GM23338 (cell line): ENCODE results near the gene CYP2D6. TPM values are rescaled to one million over a fixed set of nuclear protein-coding genes. Genes with fewer than 3 reads are reported as not detected.

Experiments used
- ATAC-seq: fragments of 200-7000 bp; cut with Tn5 transposase; 3 replicates; pipeline ENCODE4 v1.9.1; 2020
- DNase-seq: peaks from one replicate; pipeline ENCODE4 v3.0.0-alpha.2; 2015; ENCODE audit warnings: low spot score
- H2AFZ ChIP-seq: fragments of 200-600 bp; sonication (generic); 2 replicates; pipeline ENCODE4 v1.8.0; 2016; ENCODE audit warnings: antibody characterized with exemption, mild to moderate bottlenecking, moderate library complexity
- H3F3A ChIP-seq: fragments of 200-600 bp; sonication (generic); replicated peaks from 2 replicates; pipeline ENCODE4 v1.8.0; 2017; ENCODE audit warnings: antibody characterized with exemption, mixed run types, low read depth
- H3K27ac ChIP-seq: fragments of 200-600 bp; sonication (generic); 2 replicates; pipeline ENCODE4 v1.6.1; 2016; ENCODE audit warnings: low read depth
- H3K27me3 ChIP-seq: fragments of 200-600 bp; sonication (generic); 2 replicates; pipeline ENCODE4 v1.8.0; 2016; ENCODE audit warnings: mild to moderate bottlenecking, mixed run types, moderate library complexity; ENCODE audit not compliant: insufficient read depth
- H3K36me3 ChIP-seq: fragments of 200-600 bp; sonication (generic); 2 replicates; pipeline ENCODE4 v1.8.0; 2016; ENCODE audit warnings: mild to moderate bottlenecking; ENCODE audit not compliant: insufficient read depth
- H3K4me1 ChIP-seq: fragments of 200-600 bp; sonication (generic); 2 replicates; pipeline ENCODE4 v1.8.0; 2016; ENCODE audit warnings: mild to moderate bottlenecking, moderate library complexity; ENCODE audit not compliant: insufficient read depth
- H3K4me2 ChIP-seq: fragments of 200-600 bp; sonication (generic); 2 replicates; pipeline ENCODE4 v1.7.1; 2017; ENCODE audit warnings: mixed run types
- H3K4me3 ChIP-seq: fragments of 200-600 bp; sonication (generic); 2 replicates; pipeline ENCODE4 v1.6.1; 2016; ENCODE audit warnings: mixed run types
- H3K79me2 ChIP-seq: fragments of 200-600 bp; sonication (generic); replicated peaks from 2 replicates; pipeline ENCODE4 v1.8.0; 2017; ENCODE audit warnings: mild to moderate bottlenecking; ENCODE audit not compliant: insufficient read depth
- H3K9me2 ChIP-seq: fragments of 200-600 bp; sonication (generic); 2 replicates; pipeline ENCODE4 v1.8.0; 2017; ENCODE audit not compliant: insufficient read depth
- H4K20me1 ChIP-seq: fragments of 200-600 bp; sonication (generic); replicated peaks from 2 replicates; pipeline ENCODE4 v1.8.0; 2017; ENCODE audit warnings: mild to moderate bottlenecking; ENCODE audit not compliant: insufficient read depth
- H3K27ac Mint-ChIP-seq: 2 replicates; pipeline ENCODE4 v1.8.0; 2020; ENCODE audit warnings: inconsistent platforms, mild to moderate bottlenecking, moderate library complexity, mixed read lengths
- H3K27me3 Mint-ChIP-seq: 3 replicates; pipeline ENCODE4 v1.8.0; 2022; ENCODE audit warnings: low read depth, mild to moderate bottlenecking, moderate library complexity, mixed read lengths, inconsistent platforms; ENCODE audit not compliant: insufficient read depth, poor library complexity
- H3K36me3 Mint-ChIP-seq: 3 replicates; pipeline ENCODE4 v1.8.0; 2021; ENCODE audit warnings: low read depth, mild to moderate bottlenecking, inconsistent platforms, moderate library complexity, mixed read lengths
- H3K4me1 Mint-ChIP-seq: 3 replicates; pipeline ENCODE4 v1.8.0; 2020; ENCODE audit warnings: mild to moderate bottlenecking, inconsistent platforms, mixed read lengths
- H3K4me3 Mint-ChIP-seq: 3 replicates; pipeline ENCODE4 v1.8.0; 2021; ENCODE audit warnings: moderate library complexity, mild to moderate bottlenecking, inconsistent platforms, mixed read lengths
- H3K9me3 Mint-ChIP-seq: 3 replicates; pipeline ENCODE4 v1.8.0; 2020; ENCODE audit warnings: moderate library complexity, mild to moderate bottlenecking, inconsistent platforms, mixed read lengths
- CREB1 ChIP-seq: fragments of 250-450 bp; sonication (Bioruptor Pico); IDR thresholded peaks from 2 replicates; pipeline ENCODE4 v1.5.0; 2020; ENCODE audit warnings: low read depth, mild to moderate bottlenecking, moderate library complexity
- EZH2 ChIP-seq: fragments of 200-600 bp; sonication (generic); IDR thresholded peaks from one replicate; pipeline ENCODE4 v1.8.0; 2017; ENCODE audit warnings: antibody characterized with exemption, mild to moderate bottlenecking, low read depth; ENCODE audit not compliant: unreplicated experiment
- EZH2phosphoT487 ChIP-seq: fragments of 200-600 bp; sonication (generic); IDR thresholded peaks from one replicate; pipeline ENCODE4 v1.8.1; 2018; ENCODE audit warnings: antibody characterized with exemption; ENCODE audit not compliant: unreplicated experiment
- JUNB ChIP-seq: IDR thresholded peaks from one replicate; pipeline ENCODE4 v1.6.1; 2016; ENCODE audit warnings: antibody characterized with exemption; ENCODE audit not compliant: unreplicated experiment
- NANOG ChIP-seq: IDR thresholded peaks from 2 replicates; pipeline ENCODE4 v1.6.1; 2016; ENCODE audit warnings: antibody characterized with exemption, borderline replicate concordance
- POLR2AphosphoS5 ChIP-seq: IDR thresholded peaks from 2 replicates; pipeline ENCODE4 v1.6.1; 2016; ENCODE audit warnings: antibody characterized with exemption, low read depth
- REST ChIP-seq: IDR thresholded peaks from one replicate; pipeline ENCODE4 v1.6.1; 2018; ENCODE audit warnings: antibody characterized with exemption; ENCODE audit not compliant: unreplicated experiment
- STAT1 ChIP-seq: IDR thresholded peaks from one replicate; pipeline ENCODE4 v1.6.1; 2016; ENCODE audit warnings: antibody characterized with exemption; ENCODE audit not compliant: unreplicated experiment
- ZNF114 ChIP-seq: fragments of 250-450 bp; sonication (Bioruptor Pico); IDR thresholded peaks from 2 replicates; pipeline ENCODE4 v1.5.0; 2020; ENCODE audit warnings: mild to moderate bottlenecking, moderate library complexity
- ZNF331 ChIP-seq: fragments of 250-450 bp; sonication (Bioruptor Pico); IDR thresholded peaks from 2 replicates; pipeline ENCODE4 v1.5.0; 2020; ENCODE audit warnings: low read depth, mild to moderate bottlenecking, moderate library complexity
- polyA plus RNA-seq: library from polyadenylated mRNA; unstranded; fragments of >200 nt; fragmentation: Nextera tagmentation; extraction: Ambion mirVana; gene quantifications from 2 replicates; pipeline ENCODE4 v1.2.1, GENCODE V29; 2016
- total RNA-seq: library from RNA; depleted of rRNA; stranded (reverse); fragments of >200 nt; shearing (Covaris generic); gene quantifications from 2 replicates; pipeline ENCODE4 v1.2.3, GENCODE V29; 2014
- TF ChIP-seq, protein P1 (sequence below): IDR thresholded peaks from 2 replicates; pipeline ENCODE4 v1.6.1; 2016; ENCODE audit warnings: antibody characterized with exemption
- TF ChIP-seq, protein P2 (sequence below), 2 experiments: fragments of 200-600 bp in 1 of 2; sonication (generic) in 1 of 2; conservative IDR thresholded peaks; 2 replicates each; pipeline versions ENCODE4 v1.5.1 to v1.6.1; 2016 to 2017; ENCODE audit warnings: antibody characterized with exemption in 2 of 2, low read depth in 2 of 2, mild to moderate bottlenecking in 2 of 2, moderate library complexity in 1 of 2
- TF ChIP-seq, protein P3 (sequence below): fragments of 250-450 bp; sonication (Bioruptor Pico); IDR thresholded peaks from 2 replicates; pipeline ENCODE4 v1.5.0; 2020; ENCODE audit warnings: mild to moderate bottlenecking, moderate library complexity

The CYP2D6 gene
- total and polyA plus RNA-seq, 2 experiments from 2014 or later, result 1.2 to 1.3 TPM

DNA sequence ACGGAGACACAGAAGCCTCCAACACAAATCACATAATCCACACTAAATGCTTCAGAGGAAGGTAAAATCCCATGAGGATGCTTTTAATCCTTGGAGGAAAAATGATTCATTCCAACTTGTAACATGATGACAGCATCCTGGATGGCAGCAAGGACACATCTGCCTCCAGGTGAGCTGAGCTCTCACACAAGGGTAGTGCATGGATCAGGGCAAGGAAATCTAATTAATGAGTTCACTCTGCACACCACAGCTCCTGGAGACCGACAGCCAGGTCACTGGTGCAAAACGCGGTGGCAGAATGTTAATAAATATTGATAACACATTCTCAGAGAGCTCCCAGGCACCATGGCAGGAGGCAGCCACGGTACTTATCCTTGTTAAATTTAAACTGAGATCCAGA is 40.3 kb upstream of the CYP2D6 start:
- H3K9me3 Mint-ChIP-seq, result no peaks in the 10 kb centered on the region; the same call in 2 of the 3 replicates
- H4K20me1 ChIP-seq, result peaks cover 33% of the 10 kb centered on the region
- no peak overlapping the region for H3K4me3 ChIP-seq
- H2AFZ ChIP-seq, result no peak overlapping the region
- H3K9me2 ChIP-seq, result no peaks in the 10 kb centered on the region
- TF ChIP-seq REST, result no peak
- no peak for TF ChIP-seq EZH2phosphoT487
- TF ChIP-seq, protein P1, sequence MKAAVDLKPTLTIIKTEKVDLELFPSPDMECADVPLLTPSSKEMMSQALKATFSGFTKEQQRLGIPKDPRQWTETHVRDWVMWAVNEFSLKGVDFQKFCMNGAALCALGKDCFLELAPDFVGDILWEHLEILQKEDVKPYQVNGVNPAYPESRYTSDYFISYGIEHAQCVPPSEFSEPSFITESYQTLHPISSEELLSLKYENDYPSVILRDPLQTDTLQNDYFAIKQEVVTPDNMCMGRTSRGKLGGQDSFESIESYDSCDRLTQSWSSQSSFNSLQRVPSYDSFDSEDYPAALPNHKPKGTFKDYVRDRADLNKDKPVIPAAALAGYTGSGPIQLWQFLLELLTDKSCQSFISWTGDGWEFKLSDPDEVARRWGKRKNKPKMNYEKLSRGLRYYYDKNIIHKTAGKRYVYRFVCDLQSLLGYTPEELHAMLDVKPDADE, result no peak
- TF ChIP-seq NANOG, result no peak
- no peak for TF ChIP-seq POLR2AphosphoS5
- TF ChIP-seq ZNF331, result no peak
- TF ChIP-seq STAT1, result no peak
- no peak for TF ChIP-seq ZNF114
- TF ChIP-seq, protein P2, sequence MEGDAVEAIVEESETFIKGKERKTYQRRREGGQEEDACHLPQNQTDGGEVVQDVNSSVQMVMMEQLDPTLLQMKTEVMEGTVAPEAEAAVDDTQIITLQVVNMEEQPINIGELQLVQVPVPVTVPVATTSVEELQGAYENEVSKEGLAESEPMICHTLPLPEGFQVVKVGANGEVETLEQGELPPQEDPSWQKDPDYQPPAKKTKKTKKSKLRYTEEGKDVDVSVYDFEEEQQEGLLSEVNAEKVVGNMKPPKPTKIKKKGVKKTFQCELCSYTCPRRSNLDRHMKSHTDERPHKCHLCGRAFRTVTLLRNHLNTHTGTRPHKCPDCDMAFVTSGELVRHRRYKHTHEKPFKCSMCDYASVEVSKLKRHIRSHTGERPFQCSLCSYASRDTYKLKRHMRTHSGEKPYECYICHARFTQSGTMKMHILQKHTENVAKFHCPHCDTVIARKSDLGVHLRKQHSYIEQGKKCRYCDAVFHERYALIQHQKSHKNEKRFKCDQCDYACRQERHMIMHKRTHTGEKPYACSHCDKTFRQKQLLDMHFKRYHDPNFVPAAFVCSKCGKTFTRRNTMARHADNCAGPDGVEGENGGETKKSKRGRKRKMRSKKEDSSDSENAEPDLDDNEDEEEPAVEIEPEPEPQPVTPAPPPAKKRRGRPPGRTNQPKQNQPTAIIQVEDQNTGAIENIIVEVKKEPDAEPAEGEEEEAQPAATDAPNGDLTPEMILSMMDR (conservative IDR thresholded peaks at IDR 0.05; ENCODE audit: low read depth in 2 of 2), result no peak
- TF ChIP-seq EZH2, result no peak
- TF ChIP-seq, protein P3, sequence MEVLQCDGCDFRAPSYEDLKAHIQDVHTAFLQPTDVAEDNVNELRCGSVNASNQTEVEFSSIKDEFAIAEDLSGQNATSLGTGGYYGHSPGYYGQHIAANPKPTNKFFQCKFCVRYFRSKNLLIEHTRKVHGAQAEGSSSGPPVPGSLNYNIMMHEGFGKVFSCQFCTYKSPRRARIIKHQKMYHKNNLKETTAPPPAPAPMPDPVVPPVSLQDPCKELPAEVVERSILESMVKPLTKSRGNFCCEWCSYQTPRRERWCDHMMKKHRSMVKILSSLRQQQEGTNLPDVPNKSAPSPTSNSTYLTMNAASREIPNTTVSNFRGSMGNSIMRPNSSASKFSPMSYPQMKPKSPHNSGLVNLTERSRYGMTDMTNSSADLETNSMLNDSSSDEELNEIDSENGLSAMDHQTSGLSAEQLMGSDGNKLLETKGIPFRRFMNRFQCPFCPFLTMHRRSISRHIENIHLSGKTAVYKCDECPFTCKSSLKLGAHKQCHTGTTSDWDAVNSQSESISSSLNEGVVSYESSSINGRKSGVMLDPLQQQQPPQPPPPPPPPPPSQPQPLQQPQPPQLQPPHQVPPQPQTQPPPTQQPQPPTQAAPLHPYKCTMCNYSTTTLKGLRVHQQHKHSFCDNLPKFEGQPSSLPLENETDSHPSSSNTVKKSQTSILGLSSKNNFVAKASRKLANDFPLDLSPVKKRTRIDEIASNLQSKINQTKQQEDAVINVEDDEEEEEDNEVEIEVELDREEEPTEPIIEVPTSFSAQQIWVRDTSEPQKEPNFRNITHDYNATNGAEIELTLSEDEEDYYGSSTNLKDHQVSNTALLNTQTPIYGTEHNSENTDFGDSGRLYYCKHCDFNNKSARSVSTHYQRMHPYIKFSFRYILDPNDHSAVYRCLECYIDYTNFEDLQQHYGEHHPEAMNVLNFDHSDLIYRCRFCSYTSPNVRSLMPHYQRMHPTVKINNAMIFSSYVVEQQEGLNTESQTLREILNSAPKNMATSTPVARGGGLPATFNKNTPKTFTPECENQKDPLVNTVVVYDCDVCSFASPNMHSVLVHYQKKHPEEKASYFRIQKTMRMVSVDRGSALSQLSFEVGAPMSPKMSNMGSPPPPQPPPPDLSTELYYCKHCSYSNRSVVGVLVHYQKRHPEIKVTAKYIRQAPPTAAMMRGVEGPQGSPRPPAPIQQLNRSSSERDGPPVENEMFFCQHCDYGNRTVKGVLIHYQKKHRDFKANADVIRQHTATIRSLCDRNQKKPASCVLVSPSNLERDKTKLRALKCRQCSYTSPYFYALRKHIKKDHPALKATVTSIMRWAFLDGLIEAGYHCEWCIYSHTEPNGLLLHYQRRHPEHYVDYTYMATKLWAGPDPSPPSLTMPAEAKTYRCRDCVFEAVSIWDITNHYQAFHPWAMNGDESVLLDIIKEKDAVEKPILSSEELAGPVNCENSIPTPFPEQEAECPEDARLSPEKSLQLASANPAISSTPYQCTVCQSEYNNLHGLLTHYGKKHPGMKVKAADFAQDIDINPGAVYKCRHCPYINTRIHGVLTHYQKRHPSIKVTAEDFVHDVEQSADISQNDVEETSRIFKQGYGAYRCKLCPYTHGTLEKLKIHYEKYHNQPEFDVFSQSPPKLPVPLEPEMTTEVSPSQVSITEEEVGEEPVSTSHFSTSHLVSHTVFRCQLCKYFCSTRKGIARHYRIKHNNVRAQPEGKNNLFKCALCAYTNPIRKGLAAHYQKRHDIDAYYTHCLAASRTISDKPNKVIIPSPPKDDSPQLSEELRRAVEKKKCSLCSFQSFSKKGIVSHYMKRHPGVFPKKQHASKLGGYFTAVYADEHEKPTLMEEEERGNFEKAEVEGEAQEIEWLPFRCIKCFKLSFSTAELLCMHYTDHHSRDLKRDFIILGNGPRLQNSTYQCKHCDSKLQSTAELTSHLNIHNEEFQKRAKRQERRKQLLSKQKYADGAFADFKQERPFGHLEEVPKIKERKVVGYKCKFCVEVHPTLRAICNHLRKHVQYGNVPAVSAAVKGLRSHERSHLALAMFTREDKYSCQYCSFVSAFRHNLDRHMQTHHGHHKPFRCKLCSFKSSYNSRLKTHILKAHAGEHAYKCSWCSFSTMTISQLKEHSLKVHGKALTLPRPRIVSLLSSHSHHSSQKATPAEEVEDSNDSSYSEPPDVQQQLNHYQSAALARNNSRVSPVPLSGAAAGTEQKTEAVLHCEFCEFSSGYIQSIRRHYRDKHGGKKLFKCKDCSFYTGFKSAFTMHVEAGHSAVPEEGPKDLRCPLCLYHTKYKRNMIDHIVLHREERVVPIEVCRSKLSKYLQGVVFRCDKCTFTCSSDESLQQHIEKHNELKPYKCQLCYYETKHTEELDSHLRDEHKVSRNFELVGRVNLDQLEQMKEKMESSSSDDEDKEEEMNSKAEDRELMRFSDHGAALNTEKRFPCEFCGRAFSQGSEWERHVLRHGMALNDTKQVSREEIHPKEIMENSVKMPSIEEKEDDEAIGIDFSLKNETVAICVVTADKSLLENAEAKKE (CRISPR knock-in tag), result no peak
- TF ChIP-seq CREB1 (CRISPR knock-in tag), result no peak
- no peak for TF ChIP-seq JUNB
- no peak for DNase-seq
- H3K27ac Mint-ChIP-seq, result no peak overlapping the region
- H3K79me2 ChIP-seq, result peaks cover 20% of the 10 kb centered on the region
- peaks cover 1% of the 10 kb centered on the region for H3K27me3 Mint-ChIP-seq
- peaks cover 8% of the 10 kb centered on the region; the same call in 1 of the 2 replicates for H3K4me1 ChIP-seq
- H3K36me3 ChIP-seq, result peaks cover 5% of the 10 kb centered on the region; the same call in 1 of the 2 replicates
- H3K27ac ChIP-seq, result no peak overlapping the region
- peaks cover 19% of the 10 kb centered on the region for H3K36me3 Mint-ChIP-seq
- no peak overlapping the region for H3K4me2 ChIP-seq
- no peak overlapping the region for H3K4me3 Mint-ChIP-seq
- 0 out of 2 replicates have a peak, but pooled peaks cover 9% of the 10 kb centered on the region for H3F3A ChIP-seq
- peaks cover 39% of the 10 kb centered on the region for H3K4me1 Mint-ChIP-seq
- H3K27me3 ChIP-seq, result no peaks in the 10 kb centered on the region
- no peak for ATAC-seq
